ENCODE data around the gene MAB21L2.

The MAB21L2 gene

GRCh38 chr4:150567070-150567469, 14.9 kb upstream of the MAB21L2 start:
- DNase-seq (ENCODE audit: low spot score), result no peak
- H3K27ac ChIP-seq, result no peak overlapping the region
- TF ChIP-seq CTCF (IDR thresholded peaks at IDR 0.05), result no peak
- H3K4me3 ChIP-seq, result no peak overlapping the region

- no peak for TF ChIP-seq CTCF (IDR thresholded peaks at IDR 0.05)
- DNase-seq (ENCODE audit: low spot score), result no peak
- Histone ChIP-seq H3K27ac (no peak overlapping the region), H3K4me3 (no peak overlapping the region)
These were observed 12.5 kb upstream of the MAB21L2 start for GRCh38 chr4:150569384-150569987.

- Histone ChIP-seq H3K27ac (no peak overlapping the region), H3K4me3 (no peak overlapping the region)
- DNase-seq (ENCODE audit: low spot score), result no peak
- TF ChIP-seq CTCF (IDR thresholded peaks at IDR 0.05), result no peak
These were observed 11.9 kb upstream of the MAB21L2 start for GRCh38 chr4:150569998-150570535.

- no peak overlapping the region for H3K4me3 ChIP-seq
- no peak for DNase-seq (ENCODE audit: low spot score)
- TF ChIP-seq CTCF (IDR thresholded peaks at IDR 0.05), result no peak
These were observed 11.1 kb upstream of the MAB21L2 start for GRCh38 chr4:150570862-150571261.

GRCh38 chr4:150572704-150573504, 9.0 kb upstream of the MAB21L2 start:
- no peak for TF ChIP-seq CTCF (IDR thresholded peaks at IDR 0.05)
- no peak for DNase-seq (ENCODE audit: low spot score)
- Histone ChIP-seq H3K27ac (no peak overlapping the region), H3K4me3 (no peak overlapping the region)

More at GRCh38 chr4:150570862-150571261, 11.1 kb upstream of the MAB21L2 start:
- no peak overlapping the region for H3K27ac ChIP-seq

GRCh38 chr4:150573534-150573933, 8.4 kb upstream of the MAB21L2 start:
- Histone ChIP-seq H3K27ac (no peak overlapping the region), H3K4me3 (no peak overlapping the region)
- no peak for TF ChIP-seq CTCF (IDR thresholded peaks at IDR 0.05)
- DNase-seq (ENCODE audit: low spot score), result no peak
